ENCODE results near the gene MEGF9. TPM values are rescaled to one million over a fixed set of nuclear protein-coding genes. Genes with fewer than 3 reads are reported as not detected.

Gene MEGF9
- total RNA-seq, 2 donors from 2014 or later = 5.0 to 10.7 TPM

DNA sequence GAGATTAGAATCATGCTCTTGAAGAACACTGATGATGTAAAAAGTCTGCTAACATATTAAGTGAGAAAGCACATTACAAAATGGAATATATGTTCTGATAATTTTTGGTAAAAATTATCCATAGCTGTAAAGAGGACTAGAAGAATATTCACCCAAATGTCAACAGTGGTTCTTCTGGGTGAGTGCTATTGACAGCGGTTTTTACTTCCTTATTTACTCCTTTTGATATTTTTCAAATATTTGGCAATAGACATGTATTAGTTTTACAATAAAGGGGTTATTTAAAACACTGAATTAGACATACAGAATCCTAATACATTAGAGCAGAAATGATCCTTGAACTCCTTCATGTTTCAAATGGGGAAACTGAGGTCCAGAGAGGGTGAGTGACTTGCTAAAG lies 26.9 kb upstream of the MEGF9 start:
- peaks cover 8% of the 10 kb centered on the region for H3K9me3 Mint-ChIP-seq
- no CpG with 5 or more reads among the region's 1 CpG for WGBS, 2 experiments (ENCODE audit: insufficient coverage in 1 of 2, insufficient read length in 1 of 2)
- no peak overlapping the region for H3K4me3 Mint-ChIP-seq

DNA sequence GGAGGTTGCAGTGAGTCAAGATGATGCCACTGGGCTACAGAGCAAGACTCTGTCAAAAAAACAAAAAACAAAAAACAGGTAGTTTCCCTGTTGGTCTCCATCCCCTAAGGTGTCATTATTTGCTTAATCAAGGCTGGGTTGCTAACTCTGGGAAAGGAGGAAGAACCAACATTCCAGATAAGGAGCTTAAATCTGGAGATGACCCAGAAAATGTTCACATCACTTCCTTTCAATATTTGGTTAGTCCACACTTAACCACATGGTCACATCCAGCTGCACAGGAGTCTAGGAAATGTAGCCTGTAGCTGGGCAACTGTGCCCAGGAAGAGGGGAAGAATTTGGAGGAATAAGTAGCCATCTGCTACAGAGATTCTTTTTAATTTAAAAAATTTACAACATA lies 25.9 kb upstream of the MEGF9 start:
- no peak overlapping the region for H3K27ac ChIP-seq (ENCODE audit: low read depth, low read length)
- no peak for TF ChIP-seq CTCF (conservative IDR thresholded peaks at IDR 0.05)
- no peak for DNase-seq
- no peaks in the 10 kb centered on the region for H3K36me3 ChIP-seq (ENCODE audit: control insufficient read depth, insufficient read depth, low read length)
- H3K36me3 Mint-ChIP-seq (ENCODE audit: low read depth) = no peaks in the 10 kb centered on the region
- H3K27me3 ChIP-seq (ENCODE audit: control insufficient read depth, insufficient read depth, low read length, poor library complexity, severe bottlenecking) = no peaks in the 10 kb centered on the region
- H3K4me3 ChIP-seq (ENCODE audit: low read length) = no peak overlapping the region
- H3K4me1 Mint-ChIP-seq = peaks cover 10% of the 10 kb centered on the region
- H3K9me3 Mint-ChIP-seq = no peaks in the 10 kb centered on the region
- H3K4me1 ChIP-seq (ENCODE audit: control insufficient read depth, insufficient read depth, low read length) = peaks cover 3% of the 10 kb centered on the region
- no peak overlapping the region for H3K27ac Mint-ChIP-seq
- H3K4me3 Mint-ChIP-seq = no peak overlapping the region
- H3K9me3 ChIP-seq (ENCODE audit: control insufficient read depth, low read length) = no peaks in the 10 kb centered on the region
- H3K27me3 Mint-ChIP-seq (ENCODE audit: insufficient read depth) = peaks cover 2% of the 10 kb centered on the region
- no peak overlapping the region for H3K9ac ChIP-seq (ENCODE audit: extremely low read depth, low read length, poor library complexity, severe bottlenecking)

More for the DNA sequence above, 26.9 kb upstream of the MEGF9 start:
- no peak overlapping the region for H3K4me3 ChIP-seq (ENCODE audit: low read length)
- DNase-seq = no peak
- no peak overlapping the region for H3K27ac ChIP-seq (ENCODE audit: low read depth, low read length)
- no peak for TF ChIP-seq CTCF (conservative IDR thresholded peaks at IDR 0.05)
- no peaks in the 10 kb centered on the region for H3K4me1 ChIP-seq (ENCODE audit: control insufficient read depth, insufficient read depth, low read length)
- Mint-ChIP-seq H3K4me1 (peaks cover 1% of the 10 kb centered on the region), H3K27me3 (ENCODE audit: insufficient read depth) (peaks cover 2% of the 10 kb centered on the region), H3K27ac (no peak overlapping the region), H3K36me3 (ENCODE audit: low read depth) (peaks cover 1% of the 10 kb centered on the region)
- no peak overlapping the region for H3K9ac ChIP-seq (ENCODE audit: extremely low read depth, low read length, poor library complexity, severe bottlenecking)
- H3K9me3 ChIP-seq (ENCODE audit: control insufficient read depth, low read length) = peaks cover 4% of the 10 kb centered on the region
- no peaks in the 10 kb centered on the region for H3K36me3 ChIP-seq (ENCODE audit: control insufficient read depth, insufficient read depth, low read length)
- H3K27me3 ChIP-seq (ENCODE audit: control insufficient read depth, insufficient read depth, low read length, poor library complexity, severe bottlenecking) = no peaks in the 10 kb centered on the region

DNA sequence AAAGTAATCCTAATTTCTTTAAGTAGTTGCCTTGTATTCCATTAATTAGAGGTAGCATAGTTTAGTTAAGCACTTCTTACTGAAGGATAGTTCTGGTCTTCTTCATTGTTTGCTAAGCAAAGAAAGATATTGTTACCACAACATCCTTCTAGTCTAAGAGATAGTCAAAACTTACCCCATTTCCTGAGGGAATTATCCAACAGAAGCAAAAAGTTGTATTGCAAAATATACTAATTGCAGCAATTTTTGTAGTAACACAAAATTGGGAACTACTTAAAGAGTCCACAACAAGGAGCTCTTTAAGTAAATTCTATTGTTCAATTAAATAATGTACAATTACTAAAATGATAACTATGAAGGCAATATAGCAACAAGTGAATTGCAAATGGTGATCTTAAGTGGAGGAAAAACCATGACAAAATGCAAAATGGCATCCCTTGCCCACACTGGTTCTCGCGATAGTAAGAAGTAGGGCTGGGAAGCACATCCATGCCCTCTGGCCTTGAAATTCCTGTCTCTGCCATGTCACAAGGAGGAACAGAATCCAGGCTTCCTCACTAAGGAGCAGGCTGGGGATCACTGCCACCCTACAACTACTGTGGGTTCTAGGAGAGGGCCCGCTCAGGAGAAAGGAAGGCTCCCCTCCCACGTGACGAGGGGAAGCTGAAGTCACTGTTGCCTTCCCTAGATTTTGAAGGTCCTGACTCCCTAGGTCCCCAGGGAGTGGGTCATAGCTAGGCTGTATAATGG lies 23.3 kb upstream of the MEGF9 start:
- peaks cover 17% of the 10 kb centered on the region for H3K4me1 Mint-ChIP-seq
- H3K27ac ChIP-seq (ENCODE audit: low read depth, low read length) = no peak overlapping the region
- H3K27me3 ChIP-seq (ENCODE audit: control insufficient read depth, insufficient read depth, low read length, poor library complexity, severe bottlenecking) = no peaks in the 10 kb centered on the region
- peaks cover 2% of the 10 kb centered on the region for H3K27me3 Mint-ChIP-seq (ENCODE audit: insufficient read depth)
- 96% methylated on average over 5 of the region's 5 CpGs for WGBS, 2 experiments (ENCODE audit: insufficient coverage in 1 of 2, insufficient read length in 1 of 2)
- no peaks in the 10 kb centered on the region for H3K9me3 Mint-ChIP-seq
- no peaks in the 10 kb centered on the region for H3K36me3 Mint-ChIP-seq (ENCODE audit: low read depth)
- no peaks in the 10 kb centered on the region for H3K9me3 ChIP-seq (ENCODE audit: control insufficient read depth, low read length)
- no peak overlapping the region for H3K4me3 Mint-ChIP-seq
- no peak overlapping the region for H3K9ac ChIP-seq (ENCODE audit: extremely low read depth, low read length, poor library complexity, severe bottlenecking)
- TF ChIP-seq CTCF (conservative IDR thresholded peaks at IDR 0.05) = no peak
- H3K4me1 ChIP-seq (ENCODE audit: control insufficient read depth, insufficient read depth, low read length) = peaks cover 8% of the 10 kb centered on the region
- no peaks in the 10 kb centered on the region for H3K36me3 ChIP-seq (ENCODE audit: control insufficient read depth, insufficient read depth, low read length)
- no peak overlapping the region for H3K4me3 ChIP-seq (ENCODE audit: low read length)
- H3K27ac Mint-ChIP-seq = no peak overlapping the region
- no peak for DNase-seq
